GM21737 (cell line): ENCODE results near the gene AGBL4.
A peak's percentile ranks its signal among the peaks of the same experiment; 100 is the strongest.

Source experiments
- ATAC-seq: cut with Tn5 transposase; IDR thresholded peaks from one replicate; pipeline ENCODE4 v1.9.1; 2021; ENCODE audit warnings: mild to moderate bottlenecking, moderate library complexity; ENCODE audit not compliant: unreplicated experiment

AGBL4 gene

GRCh38 chr1:48784301-48784700 lies 1239.5 kb downstream of the AGBL4 start:
- no peak for ATAC-seq

GRCh38 chr1:48777219-48777895 lies 1246.4 kb downstream of the AGBL4 start:
- no peak for ATAC-seq

GRCh38 chr1:48776393-48777218 lies 1247.1 kb downstream of the AGBL4 start, which contains the start of gene BEND5:
BEND5 (minus strand) TSS chr1:48776891; CDS start chr1:48776831, 60 bp downstream.
- ATAC-seq, result no peak

- ATAC-seq, result no peak
These were observed 1247.8 kb downstream of the AGBL4 start for GRCh38 chr1:48775831-48776392.

GRCh38 chr1:48773133-48773532 lies 1250.6 kb downstream of the AGBL4 start:
- no peak for ATAC-seq

GRCh38 chr1:48772211-48772610 lies 1251.5 kb downstream of the AGBL4 start:
- no peak for ATAC-seq

- ATAC-seq, result no peak
These were observed 1252.2 kb downstream of the AGBL4 start for GRCh38 chr1:48771561-48771960.

- no peak for ATAC-seq
These were observed 1255.7 kb downstream of the AGBL4 start for GRCh38 chr1:48767975-48768510.

GRCh38 chr1:48765335-48765734 lies 1258.4 kb downstream of the AGBL4 start:
- no peak for ATAC-seq

- no peak for ATAC-seq
These were observed 1261.8 kb downstream of the AGBL4 start for GRCh38 chr1:48761986-48762385.

GRCh38 chr1:48761411-48761810 lies 1262.3 kb downstream of the AGBL4 start:
- ATAC-seq, result no peak

- ATAC-seq, result no peak
These were observed 1262.9 kb downstream of the AGBL4 start for GRCh38 chr1:48760857-48761256.

- ATAC-seq, result no peak
These were observed 1264.8 kb downstream of the AGBL4 start for GRCh38 chr1:48758976-48759375.

GRCh38 chr1:48757363-48757762 lies 1266.4 kb downstream of the AGBL4 start:
- no peak for ATAC-seq

- ATAC-seq, result no peak
These were observed 1267.0 kb downstream of the AGBL4 start for GRCh38 chr1:48756683-48757316.

- no peak for ATAC-seq
These were observed 1270.5 kb downstream of the AGBL4 start for GRCh38 chr1:48753293-48753692.

GRCh38 chr1:48750109-48750508 lies 1273.6 kb downstream of the AGBL4 start:
- peak; percentile 96 for ATAC-seq

- ATAC-seq, result no peak
These were observed 1274.7 kb downstream of the AGBL4 start for GRCh38 chr1:48749068-48749467.

- ATAC-seq, result no peak
These were observed 1276.8 kb downstream of the AGBL4 start for GRCh38 chr1:48746906-48747305.

GRCh38 chr1:48744032-48744431 lies 1279.7 kb downstream of the AGBL4 start:
- ATAC-seq, result no peak

- no peak for ATAC-seq
These were observed 1280.3 kb downstream of the AGBL4 start for GRCh38 chr1:48743480-48743879.
